Breast epithelium (tissue), 4 donors: ENCODE data around the gene EDDM13. TPM values are rescaled to one million over a fixed set of nuclear protein-coding genes. Genes with fewer than 3 reads are reported as not detected.
"Not testable (repeated sequence)": the region's sequence is repeated elsewhere in the genome, so short reads cannot be mapped to it uniquely, and the experiment has no call there.

Source experiments
- DNase-seq, 2 donors: peaks; one replicate each; pipeline ENCODE4 v3.0.0-alpha.2; 2019; ENCODE audit warnings: low spot score in 2 of 2
- H3K27ac ChIP-seq, 2 donors: fragments of 200-600 bp; sonication (generic) in 1 of 2; one replicate each; pipeline ENCODE4 v1.5.1; 2016 to 2019; ENCODE audit warnings: mild to moderate bottlenecking in 1 of 2
- H3K27me3 ChIP-seq, 2 donors: fragments of 200-600 bp; sonication (generic) in 1 of 2; one replicate each; pipeline versions ENCODE4 v1.5.1 to v1.6.0; 2017 to 2019; ENCODE audit warnings: control low read depth in 1 of 2, mild to moderate bottlenecking in 1 of 2
- H3K36me3 ChIP-seq: fragments of 200-600 bp; one replicate; pipeline ENCODE4 v1.5.1; 2019
- H3K4me1 ChIP-seq, 2 donors: fragments of 200-600 bp; sonication (generic); one replicate each; pipeline ENCODE4 v1.5.1; 2016 to 2019; ENCODE audit warnings: control low read depth in 1 of 2
- H3K4me3 ChIP-seq, 3 donors: fragments of 200-600 bp; sonication (generic); 1 replicate in 2 of 3; 2 replicates in 1 of 3; pipeline ENCODE4 v1.5.1; 2016 to 2019; ENCODE audit warnings: mild to moderate bottlenecking in 3 of 3, moderate library complexity in 2 of 3
- H3K9me3 ChIP-seq, 2 donors: fragments of 200-600 bp; sonication (generic) in 1 of 2; one replicate each; pipeline ENCODE4 v1.5.1; 2016 to 2019; ENCODE audit warnings: control low read depth in 1 of 2
- POLR2A ChIP-seq: fragments of 450-650 bp; IDR thresholded peaks from one replicate; pipeline ENCODE4 v1.6.1; 2016; ENCODE audit warnings: antibody characterized with exemption, mild to moderate bottlenecking, moderate library complexity
- POLR2AphosphoS5 ChIP-seq, 3 donors: sonication (generic); formaldehyde crosslinking; IDR thresholded peaks; one replicate each; pipeline ENCODE4 v1.6.1; 2017; ENCODE audit warnings: antibody characterized with exemption in 3 of 3
- intact Hi-C: fragments of 100-400 bp; cut with DNase I; formaldehyde crosslinking; loops from one replicate; pipeline ENCODE4 v1.15.1; 2023; ENCODE audit warnings: low total_unique reads
- total RNA-seq, 3 donors: library from RNA; depleted of rRNA; stranded (reverse); fragments of >200 nt; gene quantifications; one replicate each; pipeline ENCODE4 v1.1.0, GENCODE V29; 2016
- TF ChIP-seq, protein P1 (sequence below), 3 donors: fragments of 450-650 bp; IDR thresholded peaks; one replicate each; pipeline ENCODE4 v1.5.1; 2016 to 2017; ENCODE audit warnings: antibody characterized with exemption in 3 of 3, mild to moderate bottlenecking in 3 of 3, moderate library complexity in 3 of 3

EDDM13 gene
- total RNA-seq, 3 donors from 2014 or later: 1.3 TPM; not detected in 2

DNA sequence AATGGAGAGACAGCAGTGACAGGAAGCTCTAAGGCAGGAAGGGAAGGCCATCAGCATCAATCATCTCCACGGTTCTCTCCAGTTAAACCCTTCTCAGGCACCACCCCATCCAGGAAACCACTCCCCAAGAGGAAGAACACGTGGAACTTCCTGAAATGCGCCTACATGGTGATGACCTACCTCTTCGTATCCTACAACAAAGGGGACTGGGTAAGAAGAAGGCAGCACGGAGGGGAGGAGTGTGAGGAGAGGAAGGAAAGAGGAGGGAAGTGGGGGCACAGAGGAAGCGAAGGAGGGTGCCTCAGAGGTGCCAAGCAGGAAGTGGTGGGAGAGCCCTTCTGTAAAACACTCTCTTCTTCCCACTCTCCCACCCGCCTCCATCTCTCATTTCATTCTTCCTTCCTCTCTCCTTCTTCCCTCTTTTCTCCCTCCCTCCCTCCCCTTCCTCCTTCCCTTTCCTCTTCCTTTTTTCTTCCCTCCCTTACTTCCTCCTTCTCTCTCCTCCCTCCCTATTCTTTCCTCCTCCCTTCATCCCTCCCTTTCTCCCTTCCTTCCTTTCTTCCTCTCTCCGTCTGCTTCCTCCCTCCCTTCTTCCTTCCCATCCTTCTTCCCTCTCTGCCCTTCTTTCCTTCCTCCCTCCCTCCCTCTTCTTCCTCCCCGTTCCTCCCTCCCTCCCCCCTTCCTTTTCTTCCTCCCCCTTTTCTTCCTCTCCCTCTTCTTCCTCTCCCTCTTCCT, 29.5 kb downstream of the EDDM13 start:
- H3K4me1 ChIP-seq: no peaks in the 10 kb centered on the region
- H3K27ac ChIP-seq: peak overlapping the region in 1 of 2 donors; percentile 25
- no peaks in the 10 kb centered on the region for H3K9me3 ChIP-seq
- intact Hi-C loops: no loop called here
- no peaks in the 10 kb centered on the region for H3K36me3 ChIP-seq
- no peak for DNase-seq
- TF ChIP-seq, protein P1, sequence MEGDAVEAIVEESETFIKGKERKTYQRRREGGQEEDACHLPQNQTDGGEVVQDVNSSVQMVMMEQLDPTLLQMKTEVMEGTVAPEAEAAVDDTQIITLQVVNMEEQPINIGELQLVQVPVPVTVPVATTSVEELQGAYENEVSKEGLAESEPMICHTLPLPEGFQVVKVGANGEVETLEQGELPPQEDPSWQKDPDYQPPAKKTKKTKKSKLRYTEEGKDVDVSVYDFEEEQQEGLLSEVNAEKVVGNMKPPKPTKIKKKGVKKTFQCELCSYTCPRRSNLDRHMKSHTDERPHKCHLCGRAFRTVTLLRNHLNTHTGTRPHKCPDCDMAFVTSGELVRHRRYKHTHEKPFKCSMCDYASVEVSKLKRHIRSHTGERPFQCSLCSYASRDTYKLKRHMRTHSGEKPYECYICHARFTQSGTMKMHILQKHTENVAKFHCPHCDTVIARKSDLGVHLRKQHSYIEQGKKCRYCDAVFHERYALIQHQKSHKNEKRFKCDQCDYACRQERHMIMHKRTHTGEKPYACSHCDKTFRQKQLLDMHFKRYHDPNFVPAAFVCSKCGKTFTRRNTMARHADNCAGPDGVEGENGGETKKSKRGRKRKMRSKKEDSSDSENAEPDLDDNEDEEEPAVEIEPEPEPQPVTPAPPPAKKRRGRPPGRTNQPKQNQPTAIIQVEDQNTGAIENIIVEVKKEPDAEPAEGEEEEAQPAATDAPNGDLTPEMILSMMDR (IDR thresholded peaks at IDR 0.05): no peak
- TF ChIP-seq POLR2AphosphoS5 (IDR thresholded peaks at IDR 0.05): no peak
- no peak for TF ChIP-seq POLR2A
- no peak overlapping the region for H3K4me3 ChIP-seq
- H3K27me3 ChIP-seq: no peaks in the 10 kb centered on the region

DNA sequence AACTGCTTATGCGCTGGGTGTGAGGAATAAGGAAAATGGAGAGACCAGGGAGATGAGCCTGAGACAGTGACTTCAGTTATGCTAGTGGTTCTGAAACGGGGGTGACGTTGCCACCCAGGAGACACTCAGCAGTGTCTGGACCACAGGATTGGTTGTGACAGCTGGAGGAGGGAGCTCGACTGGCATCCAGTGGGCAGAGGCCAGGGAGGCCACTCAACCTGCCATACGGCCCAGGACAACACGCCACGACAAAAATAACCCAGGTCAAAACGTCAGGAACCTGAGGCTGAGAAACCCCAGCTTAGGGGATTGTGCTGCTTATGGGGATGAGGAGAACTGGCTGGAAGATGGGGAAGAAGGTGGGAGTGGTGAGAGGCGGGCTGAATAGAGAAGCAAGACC, 31.7 kb downstream of the EDDM13 start:
- Histone ChIP-seq H3K4me1 (no peaks in the 10 kb centered on the region), H3K36me3 (no peaks in the 10 kb centered on the region), H3K4me3 (no peak overlapping the region), H3K27me3 (no peaks in the 10 kb centered on the region), H3K27ac (no peak overlapping the region), H3K9me3 (no peaks in the 10 kb centered on the region)
- no peak for DNase-seq
- TF ChIP-seq, protein P1 (IDR thresholded peaks at IDR 0.05): no peak
- intact Hi-C loops: no loop called here

DNA sequence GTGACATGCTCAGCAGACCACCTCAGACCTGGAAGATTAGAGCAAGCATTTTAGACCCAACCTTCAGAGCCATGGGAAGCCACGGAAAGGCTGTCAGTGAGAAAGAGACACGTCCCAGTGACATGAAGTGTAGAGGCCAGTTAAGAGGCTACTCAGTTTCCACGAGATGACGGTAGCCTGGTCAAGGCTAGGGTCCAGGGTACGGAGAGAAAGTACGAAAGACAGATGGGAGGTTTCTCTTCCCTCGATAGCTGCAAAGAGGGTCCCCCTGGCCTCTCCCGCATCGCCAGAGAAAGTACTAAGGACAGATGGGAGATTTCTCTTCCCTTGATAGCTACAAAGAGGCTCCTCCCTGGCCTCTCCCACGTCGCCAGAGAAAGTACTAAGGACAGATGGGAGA, 33.5 kb downstream of the EDDM13 start:
- no peak overlapping the region for H3K27ac ChIP-seq
- no peak for DNase-seq
- no peaks in the 10 kb centered on the region for H3K27me3 ChIP-seq
- no peaks in the 10 kb centered on the region for H3K9me3 ChIP-seq
- intact Hi-C loops: no loop called here
- TF ChIP-seq, protein P1 (IDR thresholded peaks at IDR 0.05): no peak
- TF ChIP-seq POLR2AphosphoS5 (IDR thresholded peaks at IDR 0.05): no peak
- no peak for TF ChIP-seq POLR2A
- no peaks in the 10 kb centered on the region for H3K4me1 ChIP-seq
- no peak overlapping the region for H3K4me3 ChIP-seq
- no peaks in the 10 kb centered on the region for H3K36me3 ChIP-seq

DNA sequence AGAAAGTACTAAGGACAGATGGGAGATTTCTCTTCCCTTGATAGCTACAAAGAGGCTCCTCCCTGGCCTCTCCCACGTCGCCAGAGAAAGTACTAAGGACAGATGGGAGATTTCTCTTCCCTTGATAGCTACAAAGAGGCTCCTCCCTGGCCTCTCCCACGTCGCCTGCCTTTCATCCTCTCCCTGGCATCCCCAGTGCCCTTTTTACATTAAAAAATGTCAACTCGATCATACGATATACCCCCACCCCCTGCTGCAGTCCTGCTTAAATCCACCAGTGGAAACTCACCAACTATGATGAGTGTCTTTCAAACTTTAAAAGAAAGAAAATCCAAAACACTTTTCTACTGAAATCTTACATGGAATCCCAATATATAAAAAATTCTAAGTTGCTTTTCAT, 34.5 kb downstream of the EDDM13 start:
- H3K27ac ChIP-seq, DNase-seq: not testable (repeated sequence)

DNA sequence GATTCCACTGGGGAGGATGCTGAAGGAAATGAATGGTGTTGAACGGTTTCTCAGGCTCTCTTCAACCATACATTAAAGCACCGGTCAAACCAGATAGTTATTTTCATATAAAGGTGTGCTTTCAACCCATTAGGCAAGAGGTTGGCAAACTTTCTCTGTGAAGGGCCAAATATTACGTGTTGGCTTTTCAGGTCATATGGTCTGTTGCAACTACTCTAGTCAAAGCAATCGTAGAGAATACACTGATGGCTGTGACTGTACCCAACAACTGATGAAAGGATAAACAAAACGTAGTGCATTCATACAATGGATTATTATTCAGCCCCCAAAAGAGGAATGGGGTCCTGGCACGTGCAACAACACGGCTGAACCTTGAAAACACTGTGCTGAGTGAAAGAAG, 36.2 kb downstream of the EDDM13 start:
- Histone ChIP-seq H3K27ac (no peak overlapping the region), H3K9me3 (no peaks in the 10 kb centered on the region), H3K4me3 (no peak overlapping the region), H3K4me1 (no peaks in the 10 kb centered on the region), H3K36me3 (no peaks in the 10 kb centered on the region), H3K27me3 (no peaks in the 10 kb centered on the region)
- intact Hi-C loops: no loop called here
- DNase-seq: no peak
- TF ChIP-seq POLR2AphosphoS5 (IDR thresholded peaks at IDR 0.05) (no peak), POLR2A (no peak)
- TF ChIP-seq, protein P1 (IDR thresholded peaks at IDR 0.05): no peak

More for the DNA sequence above, 34.5 kb downstream of the EDDM13 start:
- H3K4me3 ChIP-seq, H3K36me3 ChIP-seq, H3K9me3 ChIP-seq, H3K27me3 ChIP-seq, H3K4me1 ChIP-seq, intact Hi-C loops: not testable (repeated sequence)
